H9 (cell line): Measurements from ENCODE around the gene ISM2. TPM values are rescaled to one million over a fixed set of nuclear protein-coding genes. Genes with fewer than 3 reads are reported as not detected.

Source experiments
- DNase-seq: peaks from one replicate; pipeline ENCODE4 v3.0.0-alpha.2; 2017
- H2AFZ ChIP-seq: one replicate; pipeline ENCODE4 v1.6.1; 2013; ENCODE audit warnings: mild to moderate bottlenecking, low read length, control low read depth, moderate library complexity
- H2AK5ac ChIP-seq: 2 replicates; pipeline ENCODE4 v1.6.1; 2013; ENCODE audit warnings: low read length, control low read depth, mixed read lengths; ENCODE audit not compliant: insufficient read length
- H2BK120ac ChIP-seq: one replicate; pipeline ENCODE4 v1.6.1; 2013; ENCODE audit warnings: low read depth, mild to moderate bottlenecking, low read length, control low read depth, inconsistent platforms; ENCODE audit not compliant: poor library complexity, severe bottlenecking
- H2BK12ac ChIP-seq: 2 replicates; pipeline ENCODE4 v1.6.1; 2013; ENCODE audit warnings: low read length, control low read depth, mixed read lengths, low read depth; ENCODE audit not compliant: insufficient read length
- H2BK15ac ChIP-seq: 2 replicates; pipeline ENCODE4 v1.6.1; 2013; ENCODE audit warnings: low read depth, low read length, control low read depth
- H2BK20ac ChIP-seq: one replicate; pipeline ENCODE4 v1.6.1; 2013; ENCODE audit warnings: low read depth, mild to moderate bottlenecking, low read length, control low read depth, inconsistent platforms; ENCODE audit not compliant: poor library complexity, severe bottlenecking
- H2BK5ac ChIP-seq: 2 replicates; pipeline ENCODE4 v1.6.1; 2013; ENCODE audit warnings: low read length, control low read depth, mixed read lengths; ENCODE audit not compliant: insufficient read length
- H3K14ac ChIP-seq: 2 replicates; pipeline ENCODE4 v1.6.1; 2013; ENCODE audit warnings: low read length, control low read depth; ENCODE audit not compliant: insufficient read depth
- H3K18ac ChIP-seq: 2 replicates; pipeline ENCODE4 v1.6.1; 2013; ENCODE audit warnings: low read depth, mild to moderate bottlenecking, mixed read lengths, low read length, control low read depth; ENCODE audit not compliant: insufficient read length
- H3K23ac ChIP-seq: 2 replicates; pipeline ENCODE4 v1.6.1; 2013; ENCODE audit warnings: low read length, control low read depth, mixed read lengths, low read depth; ENCODE audit not compliant: insufficient read length
- H3K23me2 ChIP-seq: 2 replicates; pipeline ENCODE4 v1.6.1; 2013; ENCODE audit warnings: low read depth, mild to moderate bottlenecking, mixed read lengths, low read length, control low read depth; ENCODE audit not compliant: insufficient read length, poor library complexity, severe bottlenecking
- H3K27ac ChIP-seq: 2 replicates; pipeline ENCODE4 v1.5.1; 2013; ENCODE audit warnings: low read length, control low read depth, mixed read lengths, low read depth; ENCODE audit not compliant: insufficient read length
- H3K27me3 ChIP-seq: 2 replicates; pipeline ENCODE4 v1.6.1; 2013; ENCODE audit warnings: low read length, control low read depth, inconsistent platforms; ENCODE audit not compliant: insufficient read depth
- H3K4ac ChIP-seq: 2 replicates; pipeline ENCODE4 v1.6.1; 2013; ENCODE audit warnings: low read depth, mild to moderate bottlenecking, control low read depth, inconsistent platforms, low read length, moderate library complexity
- H3K4me1 ChIP-seq: 2 replicates; pipeline ENCODE4 v1.6.1; 2013; ENCODE audit warnings: low read length, control low read depth, inconsistent platforms; ENCODE audit not compliant: insufficient read depth
- H3K4me2 ChIP-seq: 2 replicates; pipeline ENCODE4 v1.6.1; 2013; ENCODE audit warnings: low read length, control low read depth, mixed read lengths; ENCODE audit not compliant: insufficient read length, insufficient read depth
- H3K56ac ChIP-seq: 2 replicates; pipeline ENCODE4 v1.6.1; 2013; ENCODE audit warnings: low read depth, mild to moderate bottlenecking, mixed read lengths, low read length, control low read depth; ENCODE audit not compliant: insufficient read length
- H3K79me1 ChIP-seq: 2 replicates; pipeline ENCODE4 v1.6.1; 2013; ENCODE audit warnings: low read depth, mild to moderate bottlenecking, moderate library complexity, low read length, control low read depth, inconsistent platforms; ENCODE audit not compliant: insufficient read depth, poor library complexity, severe bottlenecking
- H3K79me2 ChIP-seq: 2 replicates; pipeline ENCODE4 v1.6.1; 2013; ENCODE audit warnings: low read length, control low read depth, inconsistent platforms; ENCODE audit not compliant: insufficient read depth
- H3K9ac ChIP-seq: 2 replicates; pipeline ENCODE4 v1.6.1; 2013; ENCODE audit warnings: low read length, control low read depth, mixed read lengths; ENCODE audit not compliant: insufficient read length; ENCODE audit errors: extremely low read depth
- H3K9me3 ChIP-seq: one replicate; pipeline ENCODE4 v1.6.1; 2013; ENCODE audit warnings: low read depth, low read length, inconsistent platforms; ENCODE audit not compliant: control insufficient read depth
- H3T11ph ChIP-seq: one replicate; pipeline ENCODE4 v1.6.1; 2013; ENCODE audit warnings: mild to moderate bottlenecking, low read length, control low read depth, inconsistent platforms
- H4K20me1 ChIP-seq: one replicate; pipeline ENCODE4 v1.6.1; 2013; ENCODE audit not compliant: control insufficient read depth, insufficient read length, insufficient read depth
- H4K5ac ChIP-seq: 2 replicates; pipeline ENCODE4 v1.6.1; 2013; ENCODE audit warnings: low read depth, mild to moderate bottlenecking, mixed read lengths, low read length, control low read depth; ENCODE audit not compliant: insufficient read length
- H4K8ac ChIP-seq: replicated peaks from 2 replicates; pipeline ENCODE4 v1.6.1; 2013; ENCODE audit warnings: low read length, control low read depth, mixed read lengths, low read depth; ENCODE audit not compliant: insufficient read length
- H4K91ac ChIP-seq: 2 replicates; pipeline ENCODE4 v1.6.1; 2013; ENCODE audit warnings: low read depth, mild to moderate bottlenecking, moderate library complexity, mixed read lengths, low read length, control low read depth; ENCODE audit not compliant: insufficient read length
- H3K27ac Mint-ChIP-seq, 3 experiments: 2 replicates in 2 of 3; 3 replicates in 1 of 3; pipeline ENCODE4 v1.8.0; 2020 to 2021; ENCODE audit warnings: mixed read lengths in 3 of 3, mild to moderate bottlenecking in 1 of 3, moderate library complexity in 1 of 3
- H3K27me3 Mint-ChIP-seq: 2 replicates; pipeline ENCODE4 v1.8.0; 2021; ENCODE audit warnings: low read depth, mild to moderate bottlenecking, moderate library complexity, mixed read lengths
- H3K36me3 Mint-ChIP-seq, 3 experiments: 2 replicates in 2 of 3; 3 replicates in 1 of 3; pipeline ENCODE4 v1.8.0; 2020 to 2021; ENCODE audit warnings: low read depth in 3 of 3, mixed read lengths in 3 of 3; ENCODE audit not compliant: insufficient read depth in 1 of 3
- H3K4me1 Mint-ChIP-seq, 2 experiments: 2 replicates each; pipeline ENCODE4 v1.8.0; 2020; ENCODE audit warnings: mixed read lengths in 2 of 2
- H3K4me3 Mint-ChIP-seq, 2 experiments: 2 replicates in 1 of 2; 3 replicates in 1 of 2; pipeline ENCODE4 v1.8.0; 2020 to 2021; ENCODE audit warnings: mild to moderate bottlenecking in 2 of 2, mixed read lengths in 2 of 2, moderate library complexity in 1 of 2
- H3K9me3 Mint-ChIP-seq, 2 experiments: 2 replicates in 1 of 2; 3 replicates in 1 of 2; pipeline ENCODE4 v1.8.0; 2020; ENCODE audit warnings: mild to moderate bottlenecking in 2 of 2, mixed read lengths in 2 of 2, moderate library complexity in 1 of 2
- WGBS: extraction: QIAGEN DNeasy Blood & Tissue Kit; methylation state at CpG from one replicate; pipeline ENCODE4 v1.1.7; 2013; ENCODE audit warnings: missing lambda C conversion rate, low lambda C conversion rate, mixed read lengths; ENCODE audit not compliant: insufficient read length; ENCODE audit errors: extremely low coverage; 5-methylcytosine and 5-hydroxymethylcytosine counted together
- total RNA-seq: library from RNA; stranded (reverse); gene quantifications from 2 replicates; pipeline ENCODE4 v1.2.1, GENCODE V29; 2021
- TF ChIP-seq, protein P1 (sequence below): fragments of 200-600 bp; sonication (generic); conservative IDR thresholded peaks from 3 replicates; pipeline ENCODE4 v1.8.0; 2021; ENCODE audit warnings: antibody characterized with exemption, mild to moderate bottlenecking

Gene ISM2
- total RNA-seq, 1 experiment from 2014 or later: 0.39 TPM

DNA sequence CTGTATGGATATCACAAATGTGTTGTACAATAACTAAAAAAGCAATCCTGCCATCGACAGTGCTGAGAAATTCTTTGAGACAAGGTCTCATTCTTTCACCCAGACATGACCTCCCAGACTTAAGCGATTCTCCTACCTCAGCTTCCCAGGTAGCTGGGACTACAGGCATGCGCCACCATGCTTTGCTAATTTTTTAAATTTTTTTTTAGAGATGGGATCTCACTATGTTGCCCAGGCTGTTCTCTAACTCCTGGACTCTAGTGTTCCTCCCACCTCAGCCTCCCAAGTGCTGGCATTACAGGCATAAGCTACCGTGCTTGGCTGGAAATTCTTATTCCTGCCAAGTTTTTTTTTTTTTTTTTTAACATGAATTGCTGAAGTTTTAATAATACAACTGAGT is 58.8 kb downstream of the ISM2 start:
- H3K9ac ChIP-seq: no peak overlapping the region
- H4K5ac ChIP-seq: no peak overlapping the region
- H3K9me3 ChIP-seq: no peaks in the 10 kb centered on the region
- no peak overlapping the region for H3K23ac ChIP-seq
- no peak overlapping the region for H2AFZ ChIP-seq
- H3K14ac ChIP-seq: no peak overlapping the region
- Mint-ChIP-seq H3K4me1 (no peaks in the 10 kb centered on the region), H3K27ac (no peak overlapping the region), H3K9me3 (no peaks in the 10 kb centered on the region), H3K4me3 (no peak overlapping the region), H3K36me3 (peaks cover 14 to 55% (median 44%) of the 10 kb centered on the region in 3 experiments), H3K27me3 (no peaks in the 10 kb centered on the region)
- no peak overlapping the region for H3K4ac ChIP-seq
- no peak for DNase-seq
- no peak overlapping the region for H4K8ac ChIP-seq
- no CpG with 5 or more reads among the region's 4 CpGs for WGBS
- H3K79me2 ChIP-seq: no peaks in the 10 kb centered on the region
- H2BK120ac ChIP-seq: no peak overlapping the region
- TF ChIP-seq, protein P1, sequence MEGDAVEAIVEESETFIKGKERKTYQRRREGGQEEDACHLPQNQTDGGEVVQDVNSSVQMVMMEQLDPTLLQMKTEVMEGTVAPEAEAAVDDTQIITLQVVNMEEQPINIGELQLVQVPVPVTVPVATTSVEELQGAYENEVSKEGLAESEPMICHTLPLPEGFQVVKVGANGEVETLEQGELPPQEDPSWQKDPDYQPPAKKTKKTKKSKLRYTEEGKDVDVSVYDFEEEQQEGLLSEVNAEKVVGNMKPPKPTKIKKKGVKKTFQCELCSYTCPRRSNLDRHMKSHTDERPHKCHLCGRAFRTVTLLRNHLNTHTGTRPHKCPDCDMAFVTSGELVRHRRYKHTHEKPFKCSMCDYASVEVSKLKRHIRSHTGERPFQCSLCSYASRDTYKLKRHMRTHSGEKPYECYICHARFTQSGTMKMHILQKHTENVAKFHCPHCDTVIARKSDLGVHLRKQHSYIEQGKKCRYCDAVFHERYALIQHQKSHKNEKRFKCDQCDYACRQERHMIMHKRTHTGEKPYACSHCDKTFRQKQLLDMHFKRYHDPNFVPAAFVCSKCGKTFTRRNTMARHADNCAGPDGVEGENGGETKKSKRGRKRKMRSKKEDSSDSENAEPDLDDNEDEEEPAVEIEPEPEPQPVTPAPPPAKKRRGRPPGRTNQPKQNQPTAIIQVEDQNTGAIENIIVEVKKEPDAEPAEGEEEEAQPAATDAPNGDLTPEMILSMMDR: no peak
- no peak overlapping the region for H2BK15ac ChIP-seq
- no peak overlapping the region for H3K4me2 ChIP-seq
- H2BK5ac ChIP-seq: no peak overlapping the region
- no peak overlapping the region for H3K56ac ChIP-seq
- H3T11ph ChIP-seq: no peak overlapping the region
- no peak overlapping the region for H4K91ac ChIP-seq
- no peaks in the 10 kb centered on the region for H3K23me2 ChIP-seq
- H3K18ac ChIP-seq: no peak overlapping the region
- H3K4me1 ChIP-seq: no peaks in the 10 kb centered on the region
- no peaks in the 10 kb centered on the region for H3K27me3 ChIP-seq
- no peak overlapping the region for H2BK20ac ChIP-seq
- H3K79me1 ChIP-seq: no peaks in the 10 kb centered on the region
- H2AK5ac ChIP-seq: no peak overlapping the region
- H4K20me1 ChIP-seq: no peaks in the 10 kb centered on the region
- no peak overlapping the region for H2BK12ac ChIP-seq
- H3K27ac ChIP-seq: no peak overlapping the region
